IPS-15b (cell line): ENCODE data around the gene KRTAP19-6.
"Not testable (repeated sequence)": the region's sequence is repeated elsewhere in the genome, so short reads cannot be mapped to it uniquely, and the experiment has no call there.

Experiments used
- H3K27me3 ChIP-seq: one replicate; pipeline ENCODE4 v1.6.1; 2013; ENCODE audit warnings: low read length; ENCODE audit not compliant: control insufficient read depth, insufficient read depth
- H3K36me3 ChIP-seq: one replicate; pipeline ENCODE4 v1.6.1; 2013; ENCODE audit warnings: low read length; ENCODE audit not compliant: control insufficient read depth, insufficient read depth
- H3K4me1 ChIP-seq: one replicate; pipeline ENCODE4 v1.6.1; 2013; ENCODE audit warnings: mild to moderate bottlenecking, low read length; ENCODE audit not compliant: control insufficient read depth, insufficient read depth
- H3K4me3 ChIP-seq: one replicate; pipeline ENCODE4 v1.5.1; 2013; ENCODE audit warnings: low read depth, low read length
- H3K9ac ChIP-seq: one replicate; pipeline ENCODE4 v1.6.1; 2013; ENCODE audit warnings: low read depth, mild to moderate bottlenecking, low read length
- H3K9me3 ChIP-seq: one replicate; pipeline ENCODE4 v1.6.1; 2013; ENCODE audit warnings: mild to moderate bottlenecking, low read length; ENCODE audit not compliant: control insufficient read depth, insufficient read depth

KRTAP19-6 gene

GRCh38 chr21:30552782-30553181, 11.1 kb upstream of the KRTAP19-6 start:
- H3K27me3 ChIP-seq: no peaks in the 10 kb centered on the region
- no peaks in the 10 kb centered on the region for H3K36me3 ChIP-seq
- H3K9ac ChIP-seq: no peak overlapping the region
- no peak overlapping the region for H3K4me3 ChIP-seq
- no peaks in the 10 kb centered on the region for H3K4me1 ChIP-seq
- no peaks in the 10 kb centered on the region for H3K9me3 ChIP-seq

DNA sequence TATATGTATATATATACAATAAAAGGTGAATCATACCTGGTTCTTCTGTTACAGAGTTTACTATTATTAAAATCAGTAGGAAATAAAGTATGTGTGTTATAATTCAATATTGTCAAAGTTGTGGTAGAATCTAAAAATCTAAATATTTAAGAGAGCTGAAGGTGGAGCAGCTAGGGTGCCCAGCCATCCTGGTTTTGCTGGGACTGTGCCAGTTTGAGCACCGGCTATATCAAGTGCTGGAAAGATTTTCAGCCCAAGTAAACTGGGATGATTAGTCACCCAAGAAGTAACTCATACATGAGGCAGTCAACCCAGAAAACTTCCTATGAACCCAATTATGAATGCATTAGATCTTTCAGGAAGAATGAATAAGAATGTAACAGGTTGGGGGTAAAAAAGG, 22.8 kb downstream of the KRTAP19-6 start:
- Histone ChIP-seq H3K9me3 (no peaks in the 10 kb centered on the region), H3K36me3 (no peaks in the 10 kb centered on the region), H3K4me1 (no peaks in the 10 kb centered on the region), H3K9ac (no peak overlapping the region), H3K4me3 (no peak overlapping the region), H3K27me3 (no peaks in the 10 kb centered on the region)

- no peaks in the 10 kb centered on the region for H3K4me1 ChIP-seq
- H3K4me3 ChIP-seq: no peak overlapping the region
- H3K27me3 ChIP-seq: no peaks in the 10 kb centered on the region
- no peaks in the 10 kb centered on the region for H3K9me3 ChIP-seq
- no peaks in the 10 kb centered on the region for H3K36me3 ChIP-seq
- H3K9ac ChIP-seq: no peak overlapping the region
These were observed 26.0 kb downstream of the KRTAP19-6 start for GRCh38 chr21:30515681-30516080.

GRCh38 chr21:30505621-30506205, 36.0 kb downstream of the KRTAP19-6 start:
- not testable (repeated sequence) for H3K36me3 ChIP-seq, H3K4me3 ChIP-seq, H3K9ac ChIP-seq, H3K4me1 ChIP-seq, H3K9me3 ChIP-seq, H3K27me3 ChIP-seq

- H3K9ac ChIP-seq: no peak within 1 kb of the TSS
- no peaks in the 10 kb centered on the region for H3K27me3 ChIP-seq
These were observed 39.6 kb downstream of the KRTAP19-6 start, which contains the start of gene KRTAP19-5 for GRCh38 chr21:30502041-30502440. Gene KRTAP19-5, minus strand, starts transcription at chr21:30502141. Its CDS starts 51 bp downstream, at chr21:30502090.

GRCh38 chr21:30497065-30497464, 44.6 kb downstream of the KRTAP19-6 start, which contains the start of gene KRTAP19-4:
Gene KRTAP19-4, minus strand, starts transcription at chr21:30497165. Its CDS starts 55 bp downstream, at chr21:30497110.
- Histone ChIP-seq H3K4me1 (no peaks in the 10 kb centered on the region), H3K9me3 (no peaks in the 10 kb centered on the region), H3K27me3 (no peaks in the 10 kb centered on the region), H3K9ac (no peak within 1 kb of the TSS), H3K36me3 (no peaks in the 10 kb centered on the region), H3K4me3 (no peak within 1 kb of the TSS)

More at GRCh38 chr21:30502041-30502440, 39.6 kb downstream of the KRTAP19-6 start, which contains the start of gene KRTAP19-5:
- Histone ChIP-seq H3K9me3 (no peaks in the 10 kb centered on the region), H3K4me3 (no peak within 1 kb of the TSS), H3K4me1 (no peaks in the 10 kb centered on the region), H3K36me3 (no peaks in the 10 kb centered on the region)

DNA sequence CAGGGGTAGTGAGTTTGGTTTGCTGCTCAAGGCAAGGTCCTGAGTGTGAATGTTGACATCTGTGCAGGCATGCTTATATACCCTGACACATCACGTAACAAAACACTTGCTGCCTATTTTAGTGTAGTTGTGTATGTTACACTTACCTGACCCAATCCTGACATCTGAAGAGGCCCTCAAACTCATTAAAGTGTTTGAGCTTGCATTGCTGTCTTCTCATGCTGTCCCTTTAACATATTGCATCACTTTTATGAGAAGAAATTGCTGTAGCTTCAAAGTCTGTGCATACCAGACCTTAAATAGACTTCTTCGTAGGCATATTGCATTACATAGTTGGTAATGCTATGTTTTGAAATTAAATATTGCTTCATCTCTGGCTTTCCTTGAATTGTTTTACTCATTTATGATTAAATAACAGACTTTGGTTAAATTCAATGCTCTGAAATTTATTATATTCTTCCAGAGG, 49.7 kb downstream of the KRTAP19-6 start, which contains the start of gene KRTAP19-3:
KRTAP19-3 (minus strand) TSS at position 51 of the 466 bp plus-strand sequence. CDS start 56 bp downstream, outside the sequence.
- H3K27me3 ChIP-seq: no peaks in the 10 kb centered on the region
- H3K9me3 ChIP-seq: no peaks in the 10 kb centered on the region
- H3K36me3 ChIP-seq: no peaks in the 10 kb centered on the region
- no peak within 1 kb of the TSS for H3K4me3 ChIP-seq
- H3K4me1 ChIP-seq: no peaks in the 10 kb centered on the region
- H3K9ac ChIP-seq: no peak within 1 kb of the TSS
